HG02571 (cell line): ENCODE data around the gene WASF1.
"Not testable (repeated sequence)": the region's sequence is repeated elsewhere in the genome, so short reads cannot be mapped to it uniquely, and the experiment has no call there.

ENCODE experiments used
- ATAC-seq: cut with Tn5 transposase; IDR thresholded peaks from one replicate; pipeline ENCODE4 v1.9.1; 2021; ENCODE audit warnings: mild to moderate bottlenecking, moderate library complexity; ENCODE audit not compliant: unreplicated experiment

Gene WASF1

DNA sequence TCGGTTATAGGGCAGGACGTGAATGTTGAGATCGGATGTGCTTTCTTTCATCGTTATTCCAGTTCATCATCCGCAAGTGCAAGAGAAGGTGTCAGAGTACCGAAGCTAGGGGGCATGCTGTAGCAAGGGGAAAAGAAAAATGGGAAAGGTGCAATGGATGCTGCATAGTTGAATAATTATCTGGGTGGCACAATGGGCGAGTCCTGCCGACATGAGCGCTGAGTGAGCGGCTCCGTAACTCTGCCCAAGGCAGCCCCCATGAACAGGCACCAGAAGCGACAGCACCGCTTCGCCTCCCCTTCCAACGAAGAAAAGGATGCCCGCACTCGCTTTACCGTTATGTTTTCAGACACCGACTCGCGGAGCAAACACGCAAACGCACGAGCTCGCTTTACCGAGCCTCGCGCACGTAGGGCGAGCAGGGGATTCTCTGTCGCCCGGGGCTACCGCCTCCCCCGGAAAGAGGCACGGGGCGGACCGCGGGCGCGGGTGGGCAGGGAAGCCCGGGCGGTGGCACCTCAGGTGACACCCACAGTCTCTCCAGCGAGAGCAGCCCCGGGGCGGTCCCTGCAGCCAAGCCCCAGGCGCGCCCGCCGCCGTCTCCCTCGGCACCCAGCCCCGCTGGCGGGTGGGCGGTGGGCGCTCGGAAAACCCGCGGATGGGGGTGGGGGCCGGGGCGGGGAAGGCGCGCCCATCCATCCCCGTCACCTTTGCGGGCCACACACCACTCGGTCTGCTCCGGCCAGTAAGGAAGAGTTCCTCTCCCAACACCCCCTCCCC, 654 bp downstream of the WASF1 start:
- ATAC-seq, result peak; percentile 26

DNA sequence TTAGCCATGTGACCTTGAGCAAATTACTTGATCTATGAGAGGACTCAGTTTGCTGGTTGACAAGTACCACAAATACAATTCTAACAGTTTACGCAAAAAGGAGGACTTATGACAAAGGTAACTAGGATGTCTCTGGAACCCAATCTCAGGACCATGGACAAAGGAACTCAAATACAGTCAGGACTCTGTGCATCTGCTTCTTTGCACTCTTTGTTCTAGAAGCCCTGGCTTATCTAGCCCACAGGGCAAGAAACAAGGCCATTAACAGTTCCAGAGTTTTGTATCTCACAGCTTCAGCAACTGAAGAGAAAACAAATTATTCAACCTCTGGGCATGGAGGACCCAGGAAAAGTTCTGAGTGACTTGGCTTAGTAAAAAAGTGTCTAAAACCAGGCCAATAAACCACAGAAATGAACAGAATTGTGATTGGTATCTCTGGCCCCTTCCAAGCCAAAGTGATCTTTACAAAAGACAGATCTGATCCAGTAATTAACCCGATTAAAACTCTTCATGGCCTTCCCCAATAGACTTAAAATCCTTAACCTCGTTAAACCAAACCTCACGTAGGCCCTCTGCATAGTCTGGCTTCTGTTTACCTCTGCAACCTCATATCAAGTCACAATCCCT, 5.9 kb downstream of the WASF1 start:
- no peak for ATAC-seq

DNA sequence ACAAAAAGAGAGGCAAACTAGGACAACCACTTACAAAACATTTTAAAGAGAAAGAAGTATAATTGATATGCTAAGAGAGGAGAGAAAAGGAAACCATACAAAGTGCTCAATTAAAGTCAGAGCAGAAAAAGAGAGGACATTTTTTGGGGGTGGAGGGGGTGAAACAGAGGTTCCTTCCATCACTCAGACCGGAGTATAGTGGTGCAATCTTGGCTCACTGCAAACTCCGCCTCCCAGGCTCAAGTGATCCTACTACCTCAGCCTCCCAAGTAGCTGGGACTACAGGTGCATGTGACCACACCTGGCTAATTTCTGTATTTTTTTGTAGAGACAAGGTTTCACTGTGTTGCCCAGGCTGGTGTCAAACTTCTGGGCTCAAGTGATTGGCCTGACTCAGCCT, 9.4 kb downstream of the WASF1 start:
- ATAC-seq, result no peak

DNA sequence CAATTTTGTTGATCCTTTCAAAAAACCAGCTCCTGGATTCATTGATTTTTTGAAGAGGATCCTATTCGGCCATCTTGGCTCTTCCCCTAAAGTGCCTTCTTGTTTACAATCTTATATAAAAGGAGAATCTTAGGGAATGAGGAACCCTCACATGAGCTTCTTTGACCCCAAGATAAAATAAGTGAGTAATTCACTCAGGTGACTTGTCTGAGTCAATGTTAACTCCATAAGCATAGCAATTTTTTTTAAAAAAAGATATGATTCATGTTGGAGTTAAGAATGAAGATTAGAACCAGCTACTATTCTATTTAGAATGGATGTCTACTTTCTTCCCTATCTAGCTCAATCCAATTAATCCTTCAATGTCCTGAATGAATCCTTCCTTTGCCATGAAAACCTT, 21.0 kb downstream of the WASF1 start:
- ATAC-seq, result no peak

DNA sequence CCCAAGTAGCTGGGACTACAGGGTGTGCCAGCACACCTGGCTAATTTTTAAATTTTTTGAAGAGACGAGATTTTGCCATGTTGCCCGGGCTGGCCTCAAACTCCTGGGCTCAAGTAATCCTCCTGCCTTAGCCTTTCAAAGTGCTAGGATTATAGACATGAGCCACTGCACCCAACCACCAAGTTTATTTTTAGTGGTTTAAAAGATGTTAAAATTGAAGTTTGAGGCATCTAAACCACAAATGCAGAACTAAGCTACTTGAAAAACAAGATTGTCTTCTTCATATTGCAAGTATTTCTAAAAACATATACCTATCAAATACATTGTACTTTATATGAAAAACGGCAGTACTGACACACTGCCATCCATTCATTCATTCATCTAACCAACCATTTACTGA, 31.6 kb downstream of the WASF1 start:
- no peak for ATAC-seq

DNA sequence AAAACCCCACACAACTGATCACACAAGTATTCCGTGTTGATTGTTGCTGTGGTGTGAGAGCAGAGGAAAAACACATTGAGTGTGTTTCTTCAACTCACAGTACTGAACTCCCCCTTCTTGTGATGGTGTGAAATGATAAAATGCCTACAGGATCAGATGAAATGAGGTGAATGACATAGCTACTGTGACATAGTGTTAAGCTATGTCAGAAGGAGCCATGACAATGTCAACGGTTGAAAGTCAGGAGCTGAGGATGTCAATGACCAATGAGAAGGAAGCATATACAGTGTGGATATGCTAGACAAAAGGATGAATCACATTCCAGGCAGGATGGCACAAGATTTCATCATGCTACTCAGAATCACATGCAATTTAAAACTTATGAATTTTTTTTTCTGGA, 38.8 kb downstream of the WASF1 start:
- no peak for ATAC-seq

DNA sequence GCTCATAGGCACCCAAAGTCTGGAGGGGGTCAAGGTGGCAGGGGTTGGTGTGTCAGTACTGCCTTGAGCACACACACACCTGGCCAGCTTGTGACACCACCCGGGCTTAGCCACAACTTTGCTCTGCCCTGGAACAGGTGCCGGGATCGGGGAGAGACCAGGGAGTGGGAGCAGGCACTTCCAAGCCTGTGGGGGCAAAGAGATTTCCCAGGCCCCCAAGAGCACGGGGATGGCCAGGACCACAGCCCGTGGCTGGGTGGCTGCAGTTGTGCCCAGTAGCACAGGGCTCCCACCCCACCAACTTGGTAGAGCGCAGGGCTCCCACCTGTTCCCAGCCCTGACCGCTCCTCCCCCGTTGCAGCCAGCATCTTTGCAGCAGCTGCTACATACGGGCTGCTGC, 40.4 kb downstream of the WASF1 start:
- no peak for ATAC-seq

DNA sequence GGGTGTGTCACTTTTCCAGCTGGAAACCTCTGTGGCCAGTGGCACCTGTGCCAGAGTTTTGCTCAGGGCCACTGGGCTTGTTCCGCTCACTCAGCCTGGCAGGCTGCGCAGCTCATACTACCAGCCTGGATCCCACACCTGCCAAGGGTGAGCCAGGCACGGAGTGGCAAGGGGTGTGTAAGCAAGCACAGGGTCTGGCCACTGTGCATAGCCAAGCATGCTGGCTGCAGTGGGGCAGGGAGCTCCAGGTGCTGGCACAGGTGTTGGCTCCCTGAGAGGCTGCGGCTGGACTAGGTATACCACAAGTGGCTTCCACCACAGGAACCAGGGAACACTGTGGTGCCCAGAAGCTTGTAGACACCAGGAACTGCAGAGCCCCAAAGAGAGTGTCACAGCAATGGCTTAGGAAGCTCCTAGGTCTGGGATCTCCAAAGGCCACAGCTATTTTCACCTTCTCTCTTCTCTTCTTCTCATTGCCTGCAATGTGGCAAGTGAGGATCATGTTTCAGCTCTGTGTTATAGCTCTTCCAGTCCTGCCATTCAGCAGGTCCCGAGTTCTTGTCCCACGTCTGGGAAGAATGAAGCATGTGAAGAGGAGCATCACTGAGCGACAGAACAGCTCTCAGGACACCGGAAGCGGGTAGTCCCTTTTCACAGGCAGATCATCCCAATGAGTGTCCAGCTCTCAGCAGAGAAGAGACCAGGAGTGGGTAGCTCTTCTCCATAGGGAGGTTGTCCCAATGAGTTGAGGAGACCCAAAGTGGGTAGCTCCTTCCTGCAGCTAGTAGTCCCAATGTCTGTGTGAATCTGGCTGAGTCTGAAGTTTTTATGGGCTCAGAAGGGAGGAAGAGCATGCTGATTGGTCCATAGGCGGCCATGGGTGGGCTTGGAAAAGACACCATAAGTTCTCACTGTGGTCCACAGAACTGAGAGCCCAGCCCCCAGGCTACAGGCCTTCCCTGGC, 41.3 kb downstream of the WASF1 start:
- ATAC-seq, result no peak

DNA sequence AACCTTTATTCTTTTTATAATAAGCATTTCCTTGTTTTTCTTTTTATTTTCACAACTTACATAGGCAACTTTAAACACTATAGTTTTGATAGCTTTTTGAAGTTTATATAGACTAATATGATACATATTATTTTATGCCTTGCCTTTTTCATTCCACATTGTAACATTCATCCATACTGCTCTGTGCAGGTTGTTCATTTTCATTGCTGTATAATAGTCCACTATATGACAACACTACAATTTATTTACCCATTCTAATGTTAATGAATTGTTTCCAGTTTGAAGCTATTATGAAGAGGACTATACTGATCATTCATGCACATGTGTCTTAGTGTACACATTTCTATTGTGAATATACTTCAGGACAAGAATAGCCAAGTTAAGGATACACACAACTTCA, 49.1 kb downstream of the WASF1 start:
- no peak for ATAC-seq

DNA sequence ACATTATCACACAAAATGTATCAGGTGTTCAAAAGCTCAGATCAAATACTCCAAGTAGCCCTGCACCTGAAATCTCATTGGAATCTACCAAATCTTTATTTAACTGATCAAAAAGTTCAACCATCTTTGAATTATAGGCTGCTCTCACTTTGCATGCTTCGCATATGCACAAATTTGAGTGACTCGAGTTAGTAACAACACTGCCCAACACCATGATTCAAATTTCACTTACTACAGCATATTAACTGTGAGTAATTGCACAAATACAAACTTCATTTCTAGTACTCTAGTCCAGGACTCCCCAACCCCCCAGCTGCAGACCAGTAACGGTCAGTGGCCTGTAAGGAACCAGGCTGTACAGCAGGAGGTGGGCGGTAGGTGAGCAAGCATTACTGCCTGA, 51.1 kb downstream of the WASF1 start:
- no peak for ATAC-seq

DNA sequence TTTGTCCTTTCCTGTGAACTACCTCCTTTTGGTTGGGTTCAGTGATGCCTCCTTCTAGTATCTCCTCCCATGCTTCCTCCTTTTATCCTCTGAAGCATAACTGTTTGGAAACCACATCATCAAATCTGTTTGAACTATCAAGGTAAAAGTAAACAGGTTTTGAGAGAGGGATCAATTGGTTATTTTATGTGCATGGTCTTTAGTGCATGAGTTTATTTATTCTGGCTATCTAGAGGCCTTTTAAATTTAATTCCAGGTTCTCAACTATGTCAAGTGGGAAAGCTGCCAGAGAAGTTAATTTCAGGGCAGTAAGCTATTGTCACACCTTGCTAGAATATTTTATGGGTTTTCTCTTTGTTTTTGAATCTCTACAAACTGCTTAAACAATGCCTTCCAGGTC, 54.1 kb downstream of the WASF1 start:
- ATAC-seq, result no peak

DNA sequence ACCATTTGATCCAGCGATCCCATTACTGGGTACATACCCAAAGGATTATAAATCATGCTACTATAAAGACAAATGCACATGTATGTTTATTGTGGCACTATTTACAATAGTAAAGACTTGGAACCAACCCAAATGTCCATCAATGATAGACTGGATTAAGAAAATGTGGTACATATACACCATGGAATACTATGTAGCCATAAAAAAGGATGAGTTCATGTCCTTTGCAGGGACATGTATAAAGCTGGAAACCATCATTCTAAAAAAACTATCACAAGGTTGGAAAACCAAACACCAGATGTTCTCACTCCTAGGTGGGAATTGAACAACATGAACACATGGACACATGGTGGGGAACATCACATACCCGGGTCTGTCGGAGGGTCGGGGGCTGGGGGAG, 57.8 kb downstream of the WASF1 start:
- not testable (repeated sequence) for ATAC-seq

DNA sequence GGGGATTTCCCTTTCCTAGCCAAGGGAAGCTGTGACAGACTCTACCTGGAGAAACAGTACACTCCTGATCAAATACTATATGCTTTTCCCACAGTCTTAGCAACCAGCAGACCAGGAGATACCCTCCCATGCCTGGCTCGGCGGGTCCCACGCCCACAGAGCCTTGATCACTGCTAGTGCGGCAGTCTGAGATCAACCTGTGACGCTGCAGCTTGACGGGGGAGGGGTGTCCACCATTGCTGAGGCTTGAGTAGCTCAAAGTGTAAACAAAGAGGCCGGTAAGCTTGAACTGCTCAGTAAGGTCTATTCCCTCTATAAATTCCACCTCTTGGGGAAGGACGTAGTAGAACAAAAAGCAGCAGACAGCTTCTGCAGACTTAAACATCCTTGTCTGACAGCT, 63.2 kb downstream of the WASF1 start:
- ATAC-seq, result no peak

DNA sequence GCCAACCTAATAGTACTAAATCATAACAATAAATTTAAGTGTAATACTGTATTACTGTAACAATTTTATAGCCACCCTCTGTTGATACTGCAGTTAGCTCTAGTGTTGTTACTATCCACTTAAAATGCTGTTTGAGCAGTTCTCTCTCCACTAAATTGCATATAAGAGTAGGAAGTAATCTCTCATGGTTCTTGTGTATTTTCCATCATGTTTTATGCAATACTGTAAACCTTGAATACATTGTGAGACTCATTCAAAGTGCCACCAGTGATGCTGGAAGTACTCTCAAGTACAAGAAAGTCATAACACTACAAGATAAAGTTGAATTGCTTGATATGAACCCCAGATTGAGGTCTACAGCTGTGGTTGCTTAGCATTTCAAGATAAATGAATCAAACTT, 65.5 kb downstream of the WASF1 start:
- ATAC-seq, result no peak

DNA sequence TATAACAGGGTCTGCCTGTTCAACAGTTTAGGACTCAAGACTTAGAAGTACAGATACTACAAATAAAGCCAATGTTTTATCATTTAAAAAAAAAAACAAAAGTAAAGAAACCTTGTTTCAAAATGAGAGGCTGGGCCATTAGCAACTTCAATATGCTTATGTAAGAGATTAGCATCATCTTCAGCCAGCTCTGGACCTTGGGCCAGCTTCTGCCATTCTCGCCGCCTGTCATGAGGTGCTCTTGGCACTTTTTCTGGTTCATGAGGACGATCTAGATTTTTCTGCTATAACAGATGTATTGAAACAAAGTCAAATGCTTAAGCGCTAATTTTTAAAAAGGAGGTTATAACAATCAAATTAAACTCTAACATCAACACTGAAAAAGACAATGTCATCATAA, 74.2 kb downstream of the WASF1 start:
- ATAC-seq, result no peak

DNA sequence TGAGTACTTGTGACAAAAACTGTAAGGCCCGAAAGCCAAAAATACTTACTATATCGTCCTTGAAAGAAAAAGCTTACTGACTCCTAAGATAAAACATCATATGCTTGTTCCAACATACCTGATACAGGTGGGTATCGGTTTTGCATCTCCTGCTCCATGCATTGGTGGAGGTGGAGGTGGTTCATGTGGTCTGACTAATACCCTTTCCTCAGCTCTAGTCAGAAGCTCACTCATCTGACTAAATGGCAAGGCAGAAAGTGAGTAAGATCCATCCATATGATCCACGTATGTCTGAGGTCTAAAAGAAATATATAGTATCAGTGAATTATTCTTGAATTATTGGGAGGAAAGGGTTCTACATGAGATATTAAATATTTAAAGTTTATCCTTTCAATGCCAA, 76.2 kb downstream of the WASF1 start:
- ATAC-seq, result no peak

DNA sequence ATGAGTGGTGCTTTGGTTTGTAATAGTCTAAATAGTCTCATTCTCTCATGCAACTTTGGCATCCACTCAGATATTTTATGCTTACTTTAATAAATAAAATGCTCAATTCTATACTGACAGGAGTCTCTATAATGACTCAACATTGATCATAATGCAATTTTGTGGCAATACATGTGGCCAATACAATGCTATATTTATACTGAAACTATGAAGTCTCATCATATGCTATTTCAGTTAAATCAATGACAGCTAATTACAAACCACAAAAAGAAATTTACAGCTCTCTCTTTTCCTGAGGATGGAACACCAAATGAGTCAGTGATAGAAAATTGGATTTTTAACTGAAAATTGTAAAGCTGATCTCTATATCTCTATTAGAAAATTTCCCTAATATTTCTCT, 77.1 kb downstream of the WASF1 start:
- ATAC-seq, result no peak

DNA sequence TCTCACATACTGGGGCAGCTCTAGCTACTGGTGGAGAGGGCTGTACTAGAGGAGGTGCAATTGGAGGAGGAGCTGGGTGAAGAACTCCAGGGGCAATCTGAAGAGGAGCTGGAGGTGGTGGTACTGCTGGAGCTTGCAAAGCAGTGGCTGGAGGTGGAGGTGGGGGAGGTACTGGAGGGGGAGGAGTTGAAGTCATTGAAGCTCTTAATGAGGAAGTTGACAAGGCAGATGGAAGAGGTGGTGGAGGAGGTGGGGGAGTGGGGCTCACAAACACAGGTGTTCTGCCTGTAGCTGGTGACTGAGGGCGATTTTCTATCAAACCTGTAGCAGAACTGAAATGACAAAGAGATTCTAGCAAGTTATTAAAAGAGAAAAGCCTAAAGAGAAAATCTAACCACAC, 77.6 kb downstream of the WASF1 start:
- no peak for ATAC-seq

DNA sequence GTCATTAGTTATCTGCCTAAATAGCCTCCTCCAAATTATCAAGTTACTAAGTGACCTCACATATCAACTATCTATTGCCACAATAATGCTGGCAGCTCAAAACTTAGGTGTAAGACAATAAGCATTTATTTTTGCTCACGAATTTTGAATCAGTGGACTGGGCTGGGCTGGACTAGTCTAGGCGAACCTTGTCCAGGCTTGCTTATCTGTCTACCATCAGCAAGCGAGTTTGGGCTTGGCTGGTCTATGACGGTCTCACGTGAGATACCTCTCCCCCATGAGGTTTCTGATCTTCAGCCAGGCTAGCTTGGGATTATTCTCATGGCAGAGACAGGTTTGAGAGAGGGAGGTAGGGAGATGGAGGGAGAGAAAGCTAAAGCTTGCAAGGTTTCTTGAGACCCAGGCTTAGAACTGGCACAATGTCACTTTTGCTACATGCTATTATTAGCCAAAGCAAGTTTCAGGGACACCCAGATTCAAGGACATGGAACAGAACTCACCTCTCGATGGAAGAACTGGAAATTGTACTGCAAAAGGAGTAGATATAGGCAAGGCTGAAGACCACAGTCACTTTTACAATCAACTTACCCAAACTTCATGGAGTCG, 80.9 kb downstream of the WASF1 start:
- ATAC-seq, result no peak

DNA sequence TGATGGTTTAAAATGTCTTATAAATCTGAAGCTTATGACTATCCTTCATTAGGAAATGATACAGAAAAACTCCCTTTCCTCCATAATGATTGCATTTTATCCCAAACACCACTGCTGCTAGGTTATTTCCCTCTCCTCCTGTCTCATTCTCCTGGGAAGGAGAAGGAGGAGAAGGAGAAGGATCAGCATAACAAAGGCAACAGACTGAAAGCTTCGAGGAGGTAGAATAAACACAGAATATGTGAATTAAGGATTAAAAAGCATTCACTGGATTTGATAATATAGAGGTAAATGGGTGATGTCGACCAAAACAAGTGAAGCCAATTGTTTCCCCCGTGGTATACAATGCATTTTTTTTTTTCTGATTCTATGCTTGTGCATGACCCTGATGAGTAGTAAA, 82.0 kb downstream of the WASF1 start:
- no peak for ATAC-seq

DNA sequence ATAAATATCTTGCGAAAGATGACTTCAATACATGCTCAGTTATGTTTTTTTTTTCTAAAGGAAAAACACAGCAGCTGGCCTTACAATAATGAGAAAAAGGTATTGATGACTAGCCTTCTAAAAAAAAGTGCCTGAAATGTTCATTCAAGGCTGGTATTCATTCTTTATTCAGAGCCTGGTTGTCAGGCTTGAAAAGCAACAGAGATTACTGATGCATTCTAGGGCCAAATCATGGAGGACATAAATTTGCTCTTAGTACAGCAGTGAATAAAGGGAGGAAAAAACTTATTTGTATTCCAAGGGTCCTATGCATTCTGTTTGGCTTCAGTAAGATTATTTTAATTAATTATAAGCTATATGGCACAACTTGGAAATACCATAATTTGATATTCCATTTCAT, 83.5 kb downstream of the WASF1 start:
- ATAC-seq, result no peak
